Naive B cell (primary cell): ENCODE results near the gene TMPRSS13. TPM values are rescaled to one million over a fixed set of nuclear protein-coding genes. Genes with fewer than 3 reads are reported as not detected.
"Not testable (repeated sequence)": the region's sequence is repeated elsewhere in the genome, so short reads cannot be mapped to it uniquely, and the experiment has no call there.

Experiments used
- ATAC-seq, 2 donors: fragments of 150-1000 bp; cut with Tn5 transposase; 2 replicates each; pipeline ENCODE4 v1.10.0; 2021; ENCODE audit warnings: low read depth in 2 of 2, mild to moderate bottlenecking in 2 of 2, moderate library complexity in 2 of 2
- DNase-seq: peaks from one replicate; pipeline ENCODE4 v3.0.0; 2022
- H3K27ac Mint-ChIP-seq, 6 donors: one replicate each; pipeline ENCODE4 v1.8.0; 2020 to 2022; ENCODE audit warnings: mild to moderate bottlenecking in 6 of 6, mixed read lengths in 6 of 6, moderate library complexity in 5 of 6, inconsistent platforms in 2 of 6
- H3K27me3 Mint-ChIP-seq, 3 donors: one replicate each; pipeline ENCODE4 v1.8.0; 2021 to 2022; ENCODE audit warnings: mixed read lengths in 3 of 3, mild to moderate bottlenecking in 1 of 3
- H3K36me3 Mint-ChIP-seq, 2 donors: one replicate each; pipeline ENCODE4 v1.8.0; 2020 to 2022; ENCODE audit warnings: mixed read lengths in 2 of 2, inconsistent platforms in 1 of 2, mild to moderate bottlenecking in 1 of 2
- H3K4me1 Mint-ChIP-seq, 3 donors: one replicate each; pipeline ENCODE4 v1.8.0; 2020 to 2022; ENCODE audit warnings: mixed read lengths in 3 of 3, inconsistent platforms in 1 of 3, mild to moderate bottlenecking in 1 of 3, moderate library complexity in 1 of 3
- H3K4me3 Mint-ChIP-seq, 8 donors: one replicate each; pipeline ENCODE4 v1.8.0; 2020 to 2022; ENCODE audit warnings: mild to moderate bottlenecking in 8 of 8, mixed read lengths in 8 of 8, moderate library complexity in 8 of 8, inconsistent platforms in 2 of 8
- H3K9me3 Mint-ChIP-seq, 7 donors: one replicate each; pipeline ENCODE4 v1.8.0; 2020 to 2022; ENCODE audit warnings: mixed read lengths in 7 of 7, mild to moderate bottlenecking in 5 of 7, inconsistent platforms in 2 of 7, moderate library complexity in 1 of 7
- polyA plus RNA-seq, 6 donors: library from polyadenylated mRNA; unstranded; fragments of 300-500 nt; fragmentation: Illumina TruSeq; gene quantifications; one replicate each; pipeline ENCODE4 v1.2.3, GENCODE V29; 2021; ENCODE audit warnings: low read depth in 6 of 6

Gene TMPRSS13
- polyA plus RNA-seq, result under 1 TPM in 5 of 6 donors, not detected in 1; 0.24 to 0.87 (median 0.84) TPM

DNA sequence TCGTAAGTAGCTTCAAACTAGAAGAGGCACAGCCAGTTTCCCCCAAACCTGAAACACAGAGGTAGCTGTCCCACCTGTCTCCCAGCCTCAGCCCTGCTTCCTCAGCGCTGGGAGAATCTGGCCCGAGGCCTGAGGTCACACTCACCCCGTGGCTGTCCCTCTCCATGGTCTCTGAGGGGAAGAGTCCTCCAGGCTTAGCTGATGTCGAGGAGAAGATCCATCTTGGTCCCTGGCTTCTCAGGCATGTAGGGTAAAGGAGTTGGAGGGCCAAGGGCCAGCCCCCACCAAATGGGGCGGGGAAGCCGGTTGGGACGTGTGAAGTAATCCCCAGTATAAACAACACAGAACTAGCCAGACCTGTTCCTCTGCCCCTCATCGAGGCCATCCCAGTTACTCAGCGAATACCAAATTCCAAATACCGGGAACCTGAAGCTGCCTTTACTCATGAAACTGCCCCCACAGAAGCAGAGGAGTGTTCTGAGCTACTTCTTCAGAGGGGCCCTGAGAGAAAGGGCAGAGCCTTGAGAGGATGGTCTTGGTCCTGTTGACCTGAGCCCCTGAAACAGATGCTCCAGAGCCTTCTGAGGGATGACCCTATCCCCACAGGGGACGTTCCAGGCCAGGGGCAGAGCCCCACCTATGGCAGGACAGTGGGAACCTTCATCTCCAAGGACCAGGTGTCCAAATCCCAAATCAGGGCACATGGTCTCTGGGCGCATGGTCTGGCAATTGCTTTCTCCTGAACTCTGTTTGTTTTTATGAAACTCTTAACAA is at the start of gene TMPRSS13:
Gene TMPRSS13 (minus strand): TSS at position 261 of the 774 bp plus-strand sequence. CDS start 95 bp downstream, at position 166.
- Mint-ChIP-seq H3K27me3 (peaks cover 4 to 16% (median 9%) of the 10 kb centered on the region in 3 donors), H3K4me1 (peaks cover 13 to 19% (median 15%) of the 10 kb centered on the region in 3 donors), H3K9me3 (no peaks in the 10 kb centered on the region), H3K36me3 (no peaks in the 10 kb centered on the region), H3K4me3 (no peak within 1 kb of the TSS), H3K27ac (peak within 1 kb of the TSS in 3 of 6 donors; percentile 71 to 88 (median 79))
- ATAC-seq (no peak), DNase-seq (no peak)

DNA sequence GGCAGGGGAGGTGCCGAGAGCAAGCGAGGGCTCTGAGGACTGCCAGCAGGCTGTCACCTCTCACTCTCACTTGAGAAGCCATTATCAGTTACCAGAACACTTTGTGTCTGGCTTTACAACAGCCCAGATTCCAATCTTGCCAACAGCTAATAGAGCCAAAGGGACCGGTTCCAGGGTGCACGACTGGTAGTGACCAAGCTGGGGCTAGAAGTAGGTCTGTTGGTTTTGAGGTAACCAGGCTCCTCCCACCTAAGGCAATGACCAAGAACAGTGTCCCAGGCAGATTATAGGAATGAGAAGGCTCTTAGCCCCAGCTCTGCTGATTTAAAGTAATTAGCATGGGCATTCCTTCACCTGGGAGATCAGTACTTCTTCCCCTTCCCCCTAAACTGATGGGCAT is 49.8 kb upstream of the TMPRSS13 start:
- no peaks in the 10 kb centered on the region for H3K27me3 Mint-ChIP-seq
- H3K9me3 Mint-ChIP-seq, result peaks cover 0 to 2% (median 0%) of the 10 kb centered on the region in 7 donors
- DNase-seq (no peak), ATAC-seq (no peak)
- H3K27ac Mint-ChIP-seq, result peak overlapping the region in 5 of 6 donors; percentile 61 to 99 (median 94)
- peaks cover 34 to 72% (median 57%) of the 10 kb centered on the region in 3 donors for H3K4me1 Mint-ChIP-seq
- no peaks in the 10 kb centered on the region for H3K36me3 Mint-ChIP-seq
- H3K4me3 Mint-ChIP-seq, result peak overlapping the region in 5 of 8 donors; percentile 10 to 82 (median 53)

DNA sequence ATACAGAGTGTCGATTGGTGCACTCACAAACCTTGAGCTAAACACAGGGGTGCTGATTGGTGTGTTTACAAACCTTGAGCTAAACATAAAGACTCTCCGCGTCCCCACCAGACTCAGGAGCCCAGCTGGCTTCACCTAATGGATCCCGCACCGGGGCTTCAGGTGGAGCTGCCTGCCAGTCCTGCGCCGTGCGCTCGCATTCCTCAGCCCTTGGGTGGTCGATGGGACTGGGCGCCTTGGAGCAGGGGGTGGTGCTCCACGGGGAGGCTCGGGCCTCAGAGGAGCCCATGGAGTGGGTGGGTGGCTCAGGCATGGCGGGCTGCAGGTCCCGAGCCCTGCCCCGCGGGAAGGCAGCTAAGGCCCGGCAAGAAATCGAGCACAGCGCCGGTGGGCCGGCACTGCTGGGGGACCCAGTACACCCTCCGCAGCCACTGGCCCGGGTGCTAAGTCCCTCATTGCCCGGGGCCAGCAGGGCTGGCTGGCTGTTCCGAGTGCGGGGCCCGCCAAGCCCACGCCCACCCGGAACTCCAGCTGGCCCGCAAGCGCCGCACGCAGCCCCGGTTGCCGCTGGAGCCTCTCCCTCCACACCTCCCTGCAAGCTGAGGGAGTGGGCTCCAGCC is 49.2 kb upstream of the TMPRSS13 start:
- ATAC-seq, H3K4me3 Mint-ChIP-seq, H3K27me3 Mint-ChIP-seq, DNase-seq, H3K9me3 Mint-ChIP-seq, H3K36me3 Mint-ChIP-seq: not testable (repeated sequence)
- Mint-ChIP-seq H3K4me1 (peaks cover 31 to 66% (median 53%) of the 10 kb centered on the region in 3 donors), H3K27ac (peak overlapping the region in 3 of 6 donors; percentile 47 to 82 (median 64))

DNA sequence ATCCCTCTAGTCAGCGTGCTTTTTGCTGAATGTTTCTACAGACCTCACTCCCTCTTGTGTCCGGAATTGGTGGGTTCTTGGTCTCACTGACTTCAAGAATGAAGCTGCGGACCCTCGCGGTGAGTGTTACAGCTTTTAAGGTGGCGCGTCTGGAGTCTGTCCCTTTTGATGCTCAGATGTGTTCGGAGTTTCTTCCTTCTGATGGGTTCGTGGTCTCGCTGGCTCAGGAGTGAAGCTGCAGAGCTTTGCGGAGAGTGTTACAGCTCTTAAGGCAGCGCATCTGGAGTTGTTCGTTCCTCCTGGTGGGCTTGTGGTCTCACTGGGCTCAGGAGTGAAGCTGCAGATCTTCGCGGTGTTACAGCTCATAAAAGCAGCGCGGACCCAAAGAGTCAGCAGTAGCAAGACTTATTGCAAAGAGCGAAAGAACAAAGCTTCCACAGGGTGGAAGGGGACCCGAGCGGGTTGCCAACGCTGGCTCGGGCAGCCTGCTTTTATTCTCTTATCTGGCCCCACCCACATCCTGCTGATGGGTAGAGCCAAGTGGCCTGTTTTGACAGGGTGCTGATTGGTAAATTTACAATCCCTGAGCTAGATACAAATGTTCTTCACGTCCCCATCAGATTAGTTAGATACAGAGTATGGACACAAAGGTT is 48.5 kb upstream of the TMPRSS13 start:
- not testable (repeated sequence) for H3K36me3 Mint-ChIP-seq, H3K9me3 Mint-ChIP-seq, DNase-seq, H3K27me3 Mint-ChIP-seq, ATAC-seq
- Mint-ChIP-seq H3K4me1 (peaks cover 32 to 64% (median 53%) of the 10 kb centered on the region in 3 donors), H3K27ac (peak overlapping the region in 5 of 6 donors; percentile 47 to 84 (median 64)), H3K4me3 (peak overlapping the region in 3 of 8 donors; percentile 2 to 80 (median 69))

DNA sequence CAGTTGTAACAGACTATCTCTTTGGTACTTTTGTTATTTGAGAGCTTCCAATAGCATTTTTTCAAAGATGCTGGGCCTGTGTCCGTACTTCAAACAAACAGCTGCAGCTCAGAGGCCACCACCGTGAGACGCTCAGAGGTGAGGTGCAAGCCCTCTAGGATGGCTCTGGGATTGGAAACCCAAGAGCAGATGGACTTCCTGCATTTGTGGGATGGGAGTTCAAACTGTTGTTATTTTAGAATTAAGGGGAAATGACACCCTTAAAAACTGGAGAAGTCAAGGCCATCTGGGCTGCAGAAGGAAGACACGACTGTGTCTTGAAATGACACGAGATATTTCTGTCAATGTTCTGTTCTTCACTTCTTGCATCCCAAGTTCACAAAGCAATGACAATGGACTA is 47.8 kb upstream of the TMPRSS13 start:
- H3K4me1 Mint-ChIP-seq, result peaks cover 32 to 63% (median 52%) of the 10 kb centered on the region in 3 donors
- peaks cover 0 to 2% (median 0%) of the 10 kb centered on the region in 7 donors for H3K9me3 Mint-ChIP-seq
- H3K27ac Mint-ChIP-seq, result peak overlapping the region in 5 of 6 donors; percentile 29 to 82 (median 60)
- no peaks in the 10 kb centered on the region for H3K27me3 Mint-ChIP-seq
- H3K4me3 Mint-ChIP-seq, result no peak overlapping the region
- no peak for ATAC-seq
- no peaks in the 10 kb centered on the region for H3K36me3 Mint-ChIP-seq
- DNase-seq, result no peak

DNA sequence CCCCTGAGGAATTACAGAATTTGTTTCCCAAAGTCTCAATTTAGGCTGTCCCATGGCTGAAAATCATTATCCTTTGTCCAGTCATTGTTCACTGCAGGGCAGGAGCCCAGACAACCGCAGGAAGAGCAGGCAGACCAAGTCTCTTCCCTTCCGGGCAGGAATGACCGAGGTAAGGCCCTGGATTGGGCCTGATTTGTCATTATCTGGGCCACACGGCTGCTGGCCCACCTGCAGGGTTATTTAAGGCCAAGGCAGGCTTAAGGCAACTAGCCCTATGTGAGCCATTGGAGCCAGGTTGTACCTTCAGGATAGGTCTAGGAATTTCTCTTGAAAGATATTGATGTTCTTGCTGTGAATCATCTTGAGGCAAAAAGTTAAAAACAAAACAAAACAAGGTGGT is 47.2 kb upstream of the TMPRSS13 start:
- Mint-ChIP-seq H3K36me3 (no peaks in the 10 kb centered on the region), H3K4me3 (peak overlapping the region in 1 of 8 donors; percentile 71), H3K27ac (peak overlapping the region in 2 of 6 donors; percentile 53 to 82), H3K4me1 (peaks cover 27 to 64% (median 52%) of the 10 kb centered on the region in 3 donors), H3K27me3 (no peaks in the 10 kb centered on the region), H3K9me3 (peaks cover 0 to 2% (median 0%) of the 10 kb centered on the region in 7 donors)
- DNase-seq (no peak), ATAC-seq (no peak)

DNA sequence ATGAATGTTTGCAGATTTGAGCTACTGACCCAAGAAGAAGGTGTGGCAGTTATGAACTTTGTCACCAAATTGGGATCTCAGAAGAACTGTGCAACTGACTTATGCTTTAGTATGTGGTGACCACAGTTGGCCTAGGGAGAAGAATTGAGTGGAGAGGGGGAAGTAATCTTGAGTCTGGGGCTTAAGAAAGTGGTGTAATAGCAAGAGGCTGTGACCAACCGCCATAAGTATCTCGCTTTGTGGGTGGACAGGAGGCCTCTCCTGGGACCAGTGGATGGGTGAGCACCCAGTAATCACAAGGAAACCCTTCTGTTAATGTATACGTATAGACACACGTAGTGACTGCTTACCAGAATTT is 44.3 kb upstream of the TMPRSS13 start:
- ATAC-seq, result no peak
- Mint-ChIP-seq H3K4me1 (peaks cover 28 to 62% (median 55%) of the 10 kb centered on the region in 3 donors), H3K36me3 (no peaks in the 10 kb centered on the region), H3K4me3 (no peak overlapping the region), H3K27ac (no peak overlapping the region), H3K27me3 (no peaks in the 10 kb centered on the region), H3K9me3 (peaks cover 0 to 2% (median 0%) of the 10 kb centered on the region in 7 donors)
- no peak for DNase-seq

DNA sequence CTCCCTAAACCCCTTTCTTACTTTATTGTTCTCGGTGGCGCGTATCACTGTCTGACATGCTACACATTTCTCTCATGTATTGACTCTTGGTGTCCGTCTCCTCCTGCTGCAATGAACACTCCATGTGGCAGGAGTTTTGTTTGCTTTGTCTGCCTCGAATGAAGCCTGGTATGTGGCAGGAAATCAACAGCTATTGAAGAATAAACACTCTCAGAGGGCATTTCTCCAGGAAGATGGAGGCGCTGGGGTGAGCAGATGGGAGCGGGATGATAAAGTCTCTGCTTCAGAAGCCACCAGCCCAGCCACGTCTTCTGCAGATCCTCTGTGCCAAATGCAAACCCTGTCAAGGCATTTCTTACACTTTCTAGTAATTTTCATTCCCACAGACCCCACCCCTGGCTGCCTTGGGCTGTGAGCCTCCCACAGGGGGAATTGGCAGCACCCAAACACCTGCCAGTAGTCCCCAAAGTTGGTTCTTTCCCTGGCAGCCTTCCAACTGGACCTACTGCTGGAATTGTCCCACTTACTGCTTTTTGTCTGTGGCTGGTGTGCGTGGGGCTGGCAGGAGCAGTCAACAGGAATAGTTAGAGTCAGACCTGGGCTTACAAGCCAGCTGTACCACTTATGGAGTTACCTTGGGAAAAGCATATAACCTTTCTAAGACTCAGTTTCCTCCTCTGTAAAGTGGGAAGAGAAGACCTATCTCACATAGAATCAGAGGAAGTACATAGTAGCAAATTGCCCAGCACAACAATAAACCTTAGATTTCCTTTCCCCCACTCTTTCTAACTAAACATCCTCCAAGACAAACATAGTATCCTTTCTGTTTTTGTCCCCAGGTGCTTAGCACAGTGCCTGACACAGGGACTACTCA is 43.7 kb upstream of the TMPRSS13 start:
- no peaks in the 10 kb centered on the region for H3K27me3 Mint-ChIP-seq
- H3K27ac Mint-ChIP-seq, result peak overlapping the region in 3 of 6 donors; percentile 65 to 85 (median 83)
- ATAC-seq (no peak), DNase-seq (no peak)
- H3K4me1 Mint-ChIP-seq, result peaks cover 28 to 59% (median 54%) of the 10 kb centered on the region in 3 donors
- peaks cover 0 to 2% (median 0%) of the 10 kb centered on the region in 7 donors for H3K9me3 Mint-ChIP-seq
- H3K36me3 Mint-ChIP-seq, result no peaks in the 10 kb centered on the region
- H3K4me3 Mint-ChIP-seq, result peak overlapping the region in 1 of 8 donors; percentile 44

DNA sequence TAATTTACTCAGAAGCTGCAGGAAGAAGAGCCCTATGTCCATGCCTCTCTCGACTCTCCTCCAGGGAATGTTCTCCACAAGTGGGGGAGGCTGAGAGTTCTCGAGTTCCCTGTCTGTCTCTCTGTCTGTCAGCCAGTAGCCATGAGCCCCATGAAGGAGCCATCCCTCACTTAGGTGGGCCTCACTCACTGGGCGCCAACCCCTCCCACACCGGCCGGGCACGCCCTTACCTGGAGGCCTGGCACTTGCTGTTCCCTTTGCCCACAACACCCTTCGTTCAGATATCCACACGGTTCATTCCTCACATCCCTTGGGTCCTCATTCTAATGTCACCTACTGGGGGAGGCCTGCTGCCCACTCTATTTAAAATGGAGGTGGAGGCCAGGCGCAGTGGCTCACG is 42.8 kb upstream of the TMPRSS13 start:
- H3K27me3 Mint-ChIP-seq, result no peaks in the 10 kb centered on the region
- peak overlapping the region in 1 of 8 donors; percentile 20 for H3K4me3 Mint-ChIP-seq
- H3K36me3 Mint-ChIP-seq, result no peaks in the 10 kb centered on the region
- H3K27ac Mint-ChIP-seq, result peak overlapping the region in 1 of 6 donors; percentile 28
- no peak for DNase-seq
- H3K9me3 Mint-ChIP-seq, result peaks cover 0 to 2% (median 0%) of the 10 kb centered on the region in 7 donors
- no peak for ATAC-seq
- H3K4me1 Mint-ChIP-seq, result peaks cover 29 to 51% (median 46%) of the 10 kb centered on the region in 3 donors

DNA sequence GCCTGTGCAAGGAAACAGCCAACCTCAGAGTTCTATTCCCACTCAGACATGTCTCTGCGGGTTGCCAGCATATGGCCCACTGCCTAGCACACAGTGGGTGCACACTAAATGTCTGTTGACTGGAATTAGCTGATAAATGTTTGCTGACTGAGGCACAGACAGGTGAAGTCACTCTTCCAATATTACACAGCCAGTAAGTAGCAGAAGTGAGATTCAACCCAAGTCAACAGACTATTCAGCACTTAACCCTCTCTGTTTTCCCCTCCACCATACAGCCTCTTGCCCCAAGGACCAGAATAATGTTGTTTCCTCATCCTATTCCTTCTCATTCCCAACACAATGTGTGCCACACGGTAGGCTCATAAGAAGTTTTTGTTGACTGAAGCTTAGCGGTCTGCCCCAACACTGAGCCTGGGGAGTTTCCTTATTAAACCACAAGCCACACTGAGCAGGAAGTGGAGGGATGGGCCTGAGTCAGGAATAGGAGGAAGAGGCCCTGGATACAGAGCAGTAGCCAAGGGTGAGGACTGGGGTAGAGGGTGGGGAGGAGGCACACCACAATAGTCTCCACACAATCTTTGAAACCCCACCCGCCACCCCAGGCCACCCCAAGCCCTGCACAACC is 41.3 kb upstream of the TMPRSS13 start:
- peaks cover 0 to 2% (median 0%) of the 10 kb centered on the region in 7 donors for H3K9me3 Mint-ChIP-seq
- DNase-seq (no peak), ATAC-seq (peak; percentile 58 to 73)
- H3K4me3 Mint-ChIP-seq, result peak overlapping the region in 3 of 8 donors; percentile 10 to 59 (median 26)
- peak overlapping the region in 2 of 6 donors; percentile 58 to 59 for H3K27ac Mint-ChIP-seq
- H3K4me1 Mint-ChIP-seq, result peaks cover 26 to 45% (median 39%) of the 10 kb centered on the region in 3 donors
- H3K36me3 Mint-ChIP-seq, result no peaks in the 10 kb centered on the region
- no peaks in the 10 kb centered on the region for H3K27me3 Mint-ChIP-seq

DNA sequence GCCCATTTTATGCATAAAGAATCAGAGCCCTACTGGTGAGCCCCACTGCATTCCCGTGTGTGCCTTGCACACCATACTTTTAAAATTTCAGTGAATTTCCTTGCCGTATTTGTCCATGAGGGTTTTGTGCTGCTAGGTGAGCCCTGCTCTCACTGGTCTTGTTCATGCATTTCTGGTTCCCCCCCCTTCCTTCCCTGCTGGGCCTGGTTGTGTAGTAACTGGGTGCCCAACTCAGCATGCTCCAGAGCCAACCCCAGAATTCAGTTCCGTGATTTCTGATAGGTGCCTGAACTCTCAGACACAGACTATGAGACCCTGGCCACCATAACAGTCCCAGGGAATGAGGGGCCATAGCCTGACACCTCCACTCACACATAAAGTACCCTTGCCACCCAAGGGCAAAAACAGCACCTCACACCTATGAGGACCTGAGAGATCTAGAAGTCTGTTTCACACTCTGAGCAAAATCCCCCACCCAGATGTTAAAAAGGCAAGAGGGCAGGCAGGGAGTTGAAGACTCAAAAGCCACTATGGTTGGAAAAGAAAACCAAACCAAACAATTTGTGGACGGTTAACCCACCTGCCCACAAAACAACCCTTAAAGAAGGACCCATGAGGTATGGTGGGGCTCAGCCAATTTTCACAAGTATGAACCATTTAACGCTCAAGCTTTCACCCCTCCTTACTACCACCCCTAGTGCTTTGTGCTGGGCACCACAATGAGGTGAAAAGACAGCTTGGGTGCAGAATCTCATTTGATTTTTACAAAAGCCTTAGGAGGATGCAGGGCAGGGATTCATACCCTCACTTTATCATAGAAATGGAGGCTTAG is 40.2 kb upstream of the TMPRSS13 start:
- ATAC-seq, result no peak
- no peaks in the 10 kb centered on the region for H3K9me3 Mint-ChIP-seq
- H3K27me3 Mint-ChIP-seq, result no peaks in the 10 kb centered on the region

More for the DNA sequence above, 40.2 kb upstream of the TMPRSS13 start:
- Mint-ChIP-seq H3K4me3 (no peak overlapping the region), H3K4me1 (peaks cover 26 to 40% (median 33%) of the 10 kb centered on the region in 3 donors), H3K27ac (peak overlapping the region in 1 of 6 donors; percentile 57), H3K36me3 (no peaks in the 10 kb centered on the region)
- DNase-seq, result no peak
